OCI-LY3 (cell line): ENCODE measurements around the gene ANAPC13.

Experiments
- EZH2phosphoT487 ChIP-seq: fragments of 200-600 bp; shearing (Covaris generic); IDR thresholded peaks from 2 replicates; pipeline ENCODE4 v1.6.1; 2018; ENCODE audit warnings: antibody characterized with exemption, mixed run types, low read depth
- TF ChIP-seq, protein P1 (sequence below): fragments of 200-600, 300-600 bp; sonication (generic); IDR thresholded peaks from 2 replicates; pipeline ENCODE4 v1.5.1; 2014; ENCODE audit warnings: antibody characterized with exemption, low read length, low read depth

DNA sequence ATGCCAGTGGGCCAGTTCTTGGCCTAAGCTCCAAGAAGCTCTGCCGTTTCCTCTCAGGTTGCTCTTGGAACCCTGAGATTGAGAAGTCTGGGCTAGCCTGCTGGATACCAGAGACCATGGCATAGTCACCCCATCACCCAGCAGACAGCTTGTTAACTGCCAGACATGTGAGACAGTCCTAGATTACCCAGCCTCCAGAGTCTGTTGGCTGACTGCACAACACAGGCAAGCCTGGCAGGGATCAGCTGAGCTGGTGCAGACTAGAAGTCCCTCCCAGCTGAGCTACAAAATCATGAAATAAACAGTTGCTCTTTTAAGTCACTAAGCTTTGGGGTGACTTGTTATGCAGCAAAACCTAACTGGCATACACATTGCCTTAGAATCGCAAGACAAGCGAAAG, 5.2 kb downstream of the ANAPC13 start:
- TF ChIP-seq, protein P1, sequence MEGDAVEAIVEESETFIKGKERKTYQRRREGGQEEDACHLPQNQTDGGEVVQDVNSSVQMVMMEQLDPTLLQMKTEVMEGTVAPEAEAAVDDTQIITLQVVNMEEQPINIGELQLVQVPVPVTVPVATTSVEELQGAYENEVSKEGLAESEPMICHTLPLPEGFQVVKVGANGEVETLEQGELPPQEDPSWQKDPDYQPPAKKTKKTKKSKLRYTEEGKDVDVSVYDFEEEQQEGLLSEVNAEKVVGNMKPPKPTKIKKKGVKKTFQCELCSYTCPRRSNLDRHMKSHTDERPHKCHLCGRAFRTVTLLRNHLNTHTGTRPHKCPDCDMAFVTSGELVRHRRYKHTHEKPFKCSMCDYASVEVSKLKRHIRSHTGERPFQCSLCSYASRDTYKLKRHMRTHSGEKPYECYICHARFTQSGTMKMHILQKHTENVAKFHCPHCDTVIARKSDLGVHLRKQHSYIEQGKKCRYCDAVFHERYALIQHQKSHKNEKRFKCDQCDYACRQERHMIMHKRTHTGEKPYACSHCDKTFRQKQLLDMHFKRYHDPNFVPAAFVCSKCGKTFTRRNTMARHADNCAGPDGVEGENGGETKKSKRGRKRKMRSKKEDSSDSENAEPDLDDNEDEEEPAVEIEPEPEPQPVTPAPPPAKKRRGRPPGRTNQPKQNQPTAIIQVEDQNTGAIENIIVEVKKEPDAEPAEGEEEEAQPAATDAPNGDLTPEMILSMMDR = no peak
- TF ChIP-seq EZH2phosphoT487 = no peak
